Loucy (cell line): Measurements from ENCODE around the gene ZNF608.

Source experiments
- CTCF ChIP-seq: fragments of 200-600 bp; sonication (generic); conservative IDR thresholded peaks from 2 replicates; pipeline ENCODE4 v1.5.1; 2014; ENCODE audit warnings: mild to moderate bottlenecking, antibody characterized with exemption, low read length
- EZH2phosphoT487 ChIP-seq: fragments of 200-600 bp; IDR thresholded peaks from 2 replicates; pipeline ENCODE4 v1.6.1; 2018; ENCODE audit warnings: antibody characterized with exemption, mild to moderate bottlenecking, moderate library complexity, borderline replicate concordance

- no peak for TF ChIP-seq CTCF
- no peak for TF ChIP-seq EZH2phosphoT487
Measured at GRCh38 chr5:124795829-124796228, 49.4 kb upstream of the ZNF608 start.
